NCI-H187 treated with DMSO at 0.1 percent for 48 hours (cell line): ENCODE results near the gene SERINC3.
"Not testable (repeated sequence)": the region's sequence is repeated elsewhere in the genome, so short reads cannot be mapped to it uniquely, and the experiment has no call there.

ENCODE experiments used
- DNase-seq: peaks from one replicate; lab custom pipeline; 2025; lab: John Stamatoyannopoulos, UW

Gene SERINC3

DNA sequence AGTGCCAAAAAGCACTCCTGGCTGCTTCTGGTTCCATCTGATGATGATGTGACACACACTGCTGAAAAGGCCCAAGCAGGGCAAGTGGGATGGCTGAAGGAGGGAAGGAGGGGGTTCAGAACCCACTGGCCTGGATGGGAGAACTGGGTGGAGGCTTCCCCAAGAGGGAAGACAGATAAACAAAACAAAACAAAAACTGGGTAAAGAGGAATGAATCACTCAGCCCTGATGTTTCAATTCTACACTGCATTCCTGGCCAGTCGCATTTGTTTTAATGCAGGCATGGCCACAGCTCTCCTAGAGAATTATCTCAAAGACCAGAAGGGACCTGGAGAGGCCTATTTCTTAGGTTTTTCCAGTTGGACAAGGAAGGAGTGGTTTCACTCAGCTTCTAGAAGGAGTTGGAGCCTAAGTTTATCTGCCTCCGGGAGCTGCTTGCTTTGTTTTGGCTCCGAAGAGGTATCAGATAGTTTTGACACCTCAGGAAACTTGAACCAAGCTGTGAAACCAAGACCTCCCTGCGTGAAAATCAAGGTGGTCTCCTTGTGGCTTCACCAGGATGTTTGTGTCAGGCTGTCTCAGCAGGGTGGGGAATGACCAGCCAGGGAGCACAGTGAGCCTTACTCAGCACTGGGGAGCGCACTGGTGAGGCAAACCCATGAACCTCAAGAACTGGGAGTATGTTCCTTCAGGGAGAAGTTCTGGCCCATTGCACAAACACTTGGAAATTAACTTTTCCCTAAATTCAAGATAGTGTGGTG lies 30.1 kb downstream of the SERINC3 start:
- DNase-seq: no peak

GRCh38 chr20:44489931-44490330 lies 31.9 kb downstream of the SERINC3 start:
- DNase-seq: no peak

GRCh38 chr20:44489223-44489622 lies 32.6 kb downstream of the SERINC3 start:
- no peak for DNase-seq

DNA sequence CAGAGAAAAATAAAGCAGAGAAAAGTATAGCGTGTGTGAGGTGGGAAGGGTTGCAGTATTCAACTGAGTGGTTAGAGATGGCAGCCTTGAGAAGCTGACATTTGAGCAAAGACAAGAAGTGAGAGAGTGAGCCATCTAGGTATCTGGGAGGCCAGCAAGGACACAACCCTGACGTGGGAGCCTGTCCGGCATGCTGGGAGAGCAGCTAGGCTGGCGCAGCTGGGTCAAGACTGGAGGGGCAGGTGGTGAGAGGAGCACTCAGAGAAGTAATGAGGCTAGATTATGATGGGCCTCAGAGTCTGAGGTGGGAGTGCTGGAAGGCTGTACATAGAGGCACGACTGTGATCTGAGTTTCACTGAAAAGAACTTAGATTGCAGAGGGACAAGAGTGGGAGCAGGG lies 33.3 kb downstream of the SERINC3 start:
- DNase-seq: no peak

- no peak for DNase-seq
Measured at GRCh38 chr20:44485830-44486198, 36.1 kb downstream of the SERINC3 start.

DNA sequence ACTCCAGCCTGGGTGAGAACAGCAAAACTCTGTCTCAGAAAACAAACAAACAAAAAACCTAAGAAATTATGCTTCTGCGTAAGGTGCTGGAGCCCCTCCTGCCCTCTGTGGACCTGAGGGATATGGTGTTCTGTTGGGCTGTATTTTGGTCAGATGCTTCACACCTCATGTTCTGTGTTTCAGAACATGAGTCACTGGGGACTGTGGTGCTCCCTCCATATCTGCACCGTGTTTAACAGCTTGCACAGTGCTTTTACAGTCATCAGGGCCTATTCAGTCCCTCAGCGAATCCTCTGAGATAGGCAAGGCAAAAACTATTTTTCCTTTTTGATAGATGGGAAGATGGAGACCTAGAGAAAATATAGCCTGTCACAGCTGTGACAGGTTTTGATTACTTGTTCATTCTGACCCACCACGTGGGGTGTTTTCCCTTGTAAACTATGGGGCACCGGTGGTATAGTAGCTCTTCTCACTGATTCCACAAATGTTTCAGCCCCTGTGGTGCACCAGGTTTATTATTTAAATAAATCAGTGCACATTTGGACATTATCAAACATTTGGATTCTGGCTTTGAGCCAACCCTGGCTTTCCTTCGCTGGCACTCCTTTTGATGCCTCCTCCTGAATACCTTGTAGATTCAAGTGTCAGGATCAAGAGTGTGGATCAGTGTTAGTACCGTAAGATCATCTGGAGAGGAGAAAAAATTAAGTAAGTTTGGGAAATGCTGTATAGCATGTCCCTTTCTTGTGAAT lies 36.6 kb downstream of the SERINC3 start:
- DNase-seq: no peak

DNA sequence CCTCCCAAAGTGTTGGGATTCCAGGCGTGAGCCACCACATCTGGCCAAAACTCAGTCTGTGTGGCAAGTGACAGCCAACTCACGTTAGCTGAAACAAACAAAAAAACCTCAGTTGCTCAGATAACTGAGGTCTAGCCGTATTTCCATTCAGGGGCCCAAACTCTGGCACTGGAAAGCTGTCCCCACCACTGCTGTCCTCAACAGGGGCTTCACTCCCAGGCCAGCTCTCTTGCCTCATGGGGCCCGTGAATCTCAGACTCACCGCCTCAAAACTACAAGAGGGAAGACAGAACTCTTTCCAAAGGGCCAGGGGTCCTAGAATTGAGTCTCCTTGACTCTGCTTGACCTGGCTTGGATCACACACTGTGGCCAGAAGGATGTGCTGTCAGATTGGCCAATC lies 38.8 kb downstream of the SERINC3 start:
- no peak for DNase-seq

GRCh38 chr20:44481719-44482416 lies 40.0 kb downstream of the SERINC3 start:
- no peak for DNase-seq

- DNase-seq: no peak
Measured at GRCh38 chr20:44480097-44480496, 41.8 kb downstream of the SERINC3 start.

DNA sequence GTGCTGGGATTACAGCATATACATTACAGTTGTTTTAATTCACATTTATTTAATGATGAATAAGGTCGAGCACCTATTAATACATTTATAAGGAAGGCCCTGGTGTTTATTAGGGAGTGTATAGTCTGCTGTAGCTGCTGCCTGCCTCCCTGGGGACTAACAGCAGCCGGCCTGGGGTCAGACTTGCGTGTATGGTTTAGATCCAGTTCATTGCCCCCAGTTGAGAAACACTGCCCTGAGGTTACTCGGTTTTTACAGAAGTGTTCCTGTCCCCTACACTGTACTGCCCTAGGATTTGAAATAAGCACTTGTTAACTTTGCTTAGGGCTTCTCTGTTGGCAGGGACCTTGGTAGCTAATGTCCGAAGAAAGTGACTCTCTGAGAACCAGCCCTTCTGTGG lies 42.2 kb downstream of the SERINC3 start:
- no peak for DNase-seq

GRCh38 chr20:44478206-44478605 lies 43.7 kb downstream of the SERINC3 start:
- no peak for DNase-seq

DNA sequence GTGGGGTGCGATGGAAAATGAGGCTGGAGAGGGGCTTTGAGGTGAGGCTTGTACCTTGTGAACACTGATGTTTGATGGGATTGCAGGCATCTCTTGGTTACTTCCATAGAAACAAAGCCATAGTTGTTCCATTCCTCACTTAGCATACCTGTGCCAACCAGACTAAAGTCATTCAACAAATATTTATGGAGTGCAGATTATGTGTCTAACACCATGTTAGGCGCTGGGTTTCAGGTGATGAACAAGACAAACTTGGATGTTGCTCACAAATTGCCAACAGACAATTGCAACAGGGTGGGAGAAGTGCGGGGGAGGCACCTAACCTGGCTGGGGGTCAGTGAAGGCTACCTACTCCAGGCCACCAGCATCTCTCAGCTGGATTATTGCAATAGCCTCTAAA lies 44.7 kb downstream of the SERINC3 start:
- no peak for DNase-seq

GRCh38 chr20:44475694-44476560 lies 45.9 kb downstream of the SERINC3 start, which contains the start of gene TTPAL:
Gene TTPAL (plus strand): TSS chr20:44475874. CDS start chr20:44480000, 4,126 bp downstream.
- peak; percentile 43 for DNase-seq

DNA sequence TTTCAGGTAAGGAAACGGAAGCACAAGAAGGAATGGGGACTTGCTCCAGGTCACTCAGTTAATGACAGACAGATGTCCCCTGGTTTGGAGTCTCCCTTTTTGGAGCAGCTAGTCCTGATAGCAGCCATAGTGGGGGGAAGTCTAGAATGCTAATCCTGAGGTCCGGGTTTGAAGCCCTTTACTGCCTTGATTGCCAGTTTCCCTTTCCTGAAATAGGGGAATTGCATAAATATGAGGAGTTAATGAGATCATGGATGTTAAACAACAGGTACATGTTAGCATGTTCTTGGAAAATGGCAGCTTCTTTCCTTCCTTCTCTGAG lies 46.5 kb downstream of the SERINC3 start:
- DNase-seq: no peak

GRCh38 chr20:44472283-44472682 lies 49.6 kb downstream of the SERINC3 start:
- DNase-seq: not testable (repeated sequence)

DNA sequence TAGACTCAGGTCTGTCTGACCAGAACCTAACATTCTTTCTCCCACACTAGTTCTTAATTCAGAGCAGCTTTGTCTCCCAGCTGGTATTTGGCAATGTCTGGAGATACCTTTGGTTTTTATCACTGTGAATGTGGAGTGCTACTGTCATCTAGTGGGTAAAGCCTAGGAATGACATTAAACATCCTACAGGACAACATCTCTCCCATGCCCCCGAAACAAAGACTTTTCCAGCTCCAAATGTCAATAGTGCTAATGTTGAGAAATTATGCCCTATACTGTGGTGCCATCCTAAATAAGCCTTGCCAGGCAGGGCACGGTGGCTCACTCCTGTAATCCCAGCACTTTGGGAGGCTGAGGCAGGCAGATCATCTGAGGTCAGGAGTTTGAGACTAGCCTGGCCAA lies 50.4 kb downstream of the SERINC3 start:
- DNase-seq: no peak

- no peak for DNase-seq
Measured at GRCh38 chr20:44470327-44470726, 51.5 kb downstream of the SERINC3 start.

- no peak for DNase-seq
Measured at GRCh38 chr20:44468044-44468782, 53.7 kb downstream of the SERINC3 start.

- no peak for DNase-seq
Measured at GRCh38 chr20:44467289-44467883, 54.5 kb downstream of the SERINC3 start.

DNA sequence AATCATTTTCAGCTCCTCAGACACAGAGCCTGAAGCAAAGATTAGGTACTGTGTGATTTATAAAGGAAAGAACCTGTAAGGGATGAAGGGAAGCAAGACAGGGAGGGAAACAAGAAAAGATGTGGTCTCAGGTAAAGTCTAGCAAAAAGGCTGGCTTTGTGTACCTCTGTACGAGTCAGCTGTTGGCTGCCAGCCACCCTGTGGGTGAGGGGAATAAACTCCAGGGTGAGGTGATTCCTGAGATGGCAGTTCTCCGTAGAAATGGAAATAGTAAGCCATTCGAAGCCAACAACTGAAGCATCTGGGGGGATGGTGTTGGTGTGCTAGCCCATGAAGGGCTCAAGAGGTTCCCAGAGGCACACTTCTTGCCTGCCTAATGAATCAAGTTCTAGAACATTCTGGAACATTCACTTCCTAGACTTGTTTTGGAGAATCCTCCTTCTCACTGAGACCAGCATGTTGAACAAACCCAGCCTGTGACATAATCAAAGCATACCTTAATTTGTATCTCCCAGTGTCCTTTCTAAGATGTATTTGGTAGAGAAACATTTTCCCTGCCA lies 56.8 kb downstream of the SERINC3 start:
- no peak for DNase-seq

GRCh38 chr20:44464514-44464913 lies 57.4 kb downstream of the SERINC3 start:
- no peak for DNase-seq
